ENCODE data around the gene ERICH6B. TPM values are rescaled to one million over a fixed set of nuclear protein-coding genes. Genes with fewer than 3 reads are reported as not detected.

Gene ERICH6B
- polyA plus RNA-seq, 1 donor: 2.1 TPM

GRCh38 chr13:45508776-45509175 lies 106.8 kb downstream of the ERICH6B start:
- no peak for DNase-seq
- H3K36me3 ChIP-seq (ENCODE audit: control insufficient read depth, insufficient read depth, low read length): peaks cover 62% of the 10 kb centered on the region
- no peaks in the 10 kb centered on the region for H3K4me1 ChIP-seq (ENCODE audit: control insufficient read depth, insufficient read depth, low read length)
- H3K27ac ChIP-seq (ENCODE audit: low read length): no peak overlapping the region
- H3K27me3 ChIP-seq (ENCODE audit: control insufficient read depth, insufficient read depth, low read length): no peaks in the 10 kb centered on the region
- WGBS (ENCODE audit: insufficient coverage, low lambda C conversion rate): no CpG with 5 or more reads among the region's 7 CpGs
- no peak overlapping the region for H3K4me3 ChIP-seq (ENCODE audit: low read length)
- no peaks in the 10 kb centered on the region for H3K9me3 ChIP-seq (ENCODE audit: control insufficient read depth, low read depth, low read length)

GRCh38 chr13:45506811-45507210 lies 108.7 kb downstream of the ERICH6B start:
- WGBS (ENCODE audit: insufficient coverage, low lambda C conversion rate): no CpG with 5 or more reads among the region's 6 CpGs
- Histone ChIP-seq H3K4me3 (ENCODE audit: low read length) (no peak overlapping the region), H3K4me1 (ENCODE audit: control insufficient read depth, insufficient read depth, low read length) (no peaks in the 10 kb centered on the region), H3K9me3 (ENCODE audit: control insufficient read depth, low read depth, low read length) (no peaks in the 10 kb centered on the region), H3K27ac (ENCODE audit: low read length) (no peak overlapping the region), H3K36me3 (ENCODE audit: control insufficient read depth, insufficient read depth, low read length) (peaks cover 58% of the 10 kb centered on the region), H3K27me3 (ENCODE audit: control insufficient read depth, insufficient read depth, low read length) (no peaks in the 10 kb centered on the region)
- DNase-seq: no peak

GRCh38 chr13:45503658-45504057 lies 111.9 kb downstream of the ERICH6B start:
- Histone ChIP-seq H3K4me3 (ENCODE audit: low read length) (no peak overlapping the region), H3K36me3 (ENCODE audit: control insufficient read depth, insufficient read depth, low read length) (peaks cover 53% of the 10 kb centered on the region), H3K9me3 (ENCODE audit: control insufficient read depth, low read depth, low read length) (no peaks in the 10 kb centered on the region), H3K4me1 (ENCODE audit: control insufficient read depth, insufficient read depth, low read length) (no peaks in the 10 kb centered on the region), H3K27me3 (ENCODE audit: control insufficient read depth, insufficient read depth, low read length) (no peaks in the 10 kb centered on the region), H3K27ac (ENCODE audit: low read length) (no peak overlapping the region)
- DNase-seq: peak in 1 of 2 donors; percentile 15

- Histone ChIP-seq H3K9me3 (ENCODE audit: control insufficient read depth, low read depth, low read length) (no peaks in the 10 kb centered on the region), H3K27ac (ENCODE audit: low read length) (no peak overlapping the region), H3K27me3 (ENCODE audit: control insufficient read depth, insufficient read depth, low read length) (no peaks in the 10 kb centered on the region), H3K4me3 (ENCODE audit: low read length) (no peak overlapping the region), H3K36me3 (ENCODE audit: control insufficient read depth, insufficient read depth, low read length) (peaks cover 59% of the 10 kb centered on the region), H3K4me1 (ENCODE audit: control insufficient read depth, insufficient read depth, low read length) (no peaks in the 10 kb centered on the region)
- DNase-seq: no peak
- 60% methylated on average over 1 of the region's 1 CpG for WGBS (ENCODE audit: insufficient coverage, low lambda C conversion rate)
Measured at GRCh38 chr13:45501175-45501526, 114.4 kb downstream of the ERICH6B start.

GRCh38 chr13:45500492-45501174 lies 114.9 kb downstream of the ERICH6B start:
- Histone ChIP-seq H3K4me1 (ENCODE audit: control insufficient read depth, insufficient read depth, low read length) (no peaks in the 10 kb centered on the region), H3K36me3 (ENCODE audit: control insufficient read depth, insufficient read depth, low read length) (peaks cover 57% of the 10 kb centered on the region), H3K27me3 (ENCODE audit: control insufficient read depth, insufficient read depth, low read length) (no peaks in the 10 kb centered on the region), H3K9me3 (ENCODE audit: control insufficient read depth, low read depth, low read length) (no peaks in the 10 kb centered on the region), H3K4me3 (ENCODE audit: low read length) (no peak overlapping the region), H3K27ac (ENCODE audit: low read length) (no peak overlapping the region)
- 93% methylated on average over 1 of the region's 4 CpGs for WGBS (ENCODE audit: insufficient coverage, low lambda C conversion rate)
- DNase-seq: no peak

GRCh38 chr13:45496942-45497341 lies 118.6 kb downstream of the ERICH6B start:
- peaks cover 54% of the 10 kb centered on the region for H3K36me3 ChIP-seq (ENCODE audit: control insufficient read depth, insufficient read depth, low read length)
- H3K27ac ChIP-seq (ENCODE audit: low read length): no peak overlapping the region
- no peaks in the 10 kb centered on the region for H3K9me3 ChIP-seq (ENCODE audit: control insufficient read depth, low read depth, low read length)
- 100% methylated on average over 1 of the region's 7 CpGs for WGBS (ENCODE audit: insufficient coverage, low lambda C conversion rate)
- no peaks in the 10 kb centered on the region for H3K4me1 ChIP-seq (ENCODE audit: control insufficient read depth, insufficient read depth, low read length)
- H3K4me3 ChIP-seq (ENCODE audit: low read length): no peak overlapping the region
- no peaks in the 10 kb centered on the region for H3K27me3 ChIP-seq (ENCODE audit: control insufficient read depth, insufficient read depth, low read length)
- DNase-seq: no peak

- Histone ChIP-seq H3K9me3 (ENCODE audit: control insufficient read depth, low read depth, low read length) (no peaks in the 10 kb centered on the region), H3K27me3 (ENCODE audit: control insufficient read depth, insufficient read depth, low read length) (no peaks in the 10 kb centered on the region), H3K27ac (ENCODE audit: low read length) (no peak overlapping the region), H3K4me1 (ENCODE audit: control insufficient read depth, insufficient read depth, low read length) (no peaks in the 10 kb centered on the region), H3K36me3 (ENCODE audit: control insufficient read depth, insufficient read depth, low read length) (peaks cover 46% of the 10 kb centered on the region), H3K4me3 (ENCODE audit: low read length) (no peak overlapping the region)
- 100% methylated on average over 1 of the region's 1 CpG for whole genome bisulfite sequencing (ENCODE audit: insufficient coverage, low lambda C conversion rate)
- no peak for DNase-seq
Measured at GRCh38 chr13:45492538-45492937, 123.0 kb downstream of the ERICH6B start.

Other genes starting within 250 kb of the ERICH6B start
- 5.3 TPM for gene SLC25A30, start 197.4 kb downstream of the ERICH6B start, polyA plus RNA-seq
- gene COG3, start 150.8 kb downstream of the ERICH6B start, polyA plus RNA-seq: 24.7 TPM
- not detected for gene CBY2, start 86.6 kb upstream of the ERICH6B start, polyA plus RNA-seq
- 0.19 TPM for gene SIAH3, start 236.0 kb upstream of the ERICH6B start, polyA plus RNA-seq